Neural cell (in vitro differentiated cells): ENCODE data around the gene PAK2.

ENCODE experiments used
- CTCF ChIP-seq: fragments of 450-650 bp; IDR thresholded peaks from 2 replicates; pipeline ENCODE4 v1.5.1; 2014; ENCODE audit warnings: antibody characterized with exemption, mild to moderate bottlenecking, moderate library complexity; ENCODE audit not compliant: poor library complexity, severe bottlenecking
- EP300 ChIP-seq: fragments of 450-650 bp; conservative IDR thresholded peaks from 2 replicates; pipeline ENCODE4 v1.6.1; 2014; ENCODE audit warnings: antibody characterized with exemption, mild to moderate bottlenecking, moderate library complexity; ENCODE audit not compliant: poor library complexity, severe bottlenecking
- EZH2 ChIP-seq: fragments of 200-600, 300-800 bp; shearing (Covaris generic), sonication (generic); IDR thresholded peaks from 2 replicates; pipeline ENCODE4 v1.6.1; 2014; ENCODE audit warnings: antibody characterized with exemption, low read length, borderline replicate concordance, mild to moderate bottlenecking; ENCODE audit not compliant: insufficient read depth, poor library complexity, severe bottlenecking
- MXI1 ChIP-seq: fragments of 450-650 bp; conservative IDR thresholded peaks from 2 replicates; pipeline ENCODE4 v1.6.1; 2014; ENCODE audit warnings: antibody characterized with exemption, mild to moderate bottlenecking; ENCODE audit not compliant: poor library complexity, severe bottlenecking
- POLR2AphosphoS5 ChIP-seq: IDR thresholded peaks from 2 replicates; pipeline ENCODE4 v1.6.1; 2012
- REST ChIP-seq: IDR thresholded peaks from 2 replicates; pipeline ENCODE4 v1.6.1; 2012; ENCODE audit warnings: borderline replicate concordance
- TAF1 ChIP-seq: IDR thresholded peaks from 2 replicates; pipeline ENCODE4 v1.6.1; 2012; ENCODE audit warnings: low read depth

- TF ChIP-seq CTCF (no peak), MXI1 (no peak), TAF1 (no peak), EP300 (no peak), EZH2 (no peak), REST (no peak), POLR2AphosphoS5 (no peak)
These were observed 132.7 kb downstream of the PAK2 start for GRCh38 chr3:196872316-196872715.
